ENCODE results near the gene POR.
"Not testable (repeated sequence)": the region's sequence is repeated elsewhere in the genome, so short reads cannot be mapped to it uniquely, and the experiment has no call there.

Gene POR

DNA sequence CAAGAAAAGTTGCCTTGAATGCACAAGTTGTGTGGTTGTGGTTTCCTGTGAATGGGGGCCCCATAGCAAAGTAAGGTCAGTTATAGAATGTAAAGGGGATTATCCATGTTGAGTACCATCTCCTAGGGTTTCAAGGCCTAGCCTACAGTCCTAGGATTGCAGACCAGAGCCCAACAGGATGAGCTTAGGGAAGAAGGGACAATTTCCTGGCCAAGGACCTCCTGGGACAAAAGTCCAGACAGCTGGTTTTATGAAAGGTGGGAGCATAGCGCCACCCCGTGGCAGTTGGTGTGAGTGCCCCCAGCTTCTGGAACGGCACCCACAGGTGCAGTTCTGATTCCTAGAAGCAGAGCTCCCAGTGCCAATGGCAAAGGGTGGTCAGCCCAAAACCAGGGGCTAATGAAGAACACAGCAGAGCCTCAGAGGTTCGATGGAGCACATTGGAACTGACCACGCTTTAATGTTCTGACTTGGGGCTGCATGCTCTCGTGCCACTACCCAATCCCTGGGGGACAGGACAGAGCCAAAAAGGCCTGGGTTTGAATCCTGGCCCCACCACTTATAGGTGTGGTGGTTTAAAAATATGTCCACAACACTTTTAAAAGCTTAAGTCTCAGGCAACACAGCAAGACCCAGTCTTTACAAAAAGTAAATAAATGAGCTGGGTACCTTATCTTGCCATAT is 105.2 kb downstream of the POR start:
- Histone ChIP-seq H3K27me3 (ENCODE audit: control insufficient read depth, insufficient read depth, low read length) (no peaks in the 10 kb centered on the region), H3K9ac (ENCODE audit: low read length) (no peak overlapping the region), H3K9me3 (ENCODE audit: control insufficient read depth, insufficient read depth, low read depth, low read length) (no peaks in the 10 kb centered on the region), H3K4me3 (ENCODE audit: low read depth, low read length) (no peak overlapping the region), H3K4me1 (ENCODE audit: control insufficient read depth, insufficient read depth, low read length) (no peaks in the 10 kb centered on the region), H3K36me3 (ENCODE audit: control insufficient read depth, insufficient read depth, low read length) (peaks cover 30% of the 10 kb centered on the region), H3K27ac (ENCODE audit: low read depth, low read length) (no peak overlapping the region)

DNA sequence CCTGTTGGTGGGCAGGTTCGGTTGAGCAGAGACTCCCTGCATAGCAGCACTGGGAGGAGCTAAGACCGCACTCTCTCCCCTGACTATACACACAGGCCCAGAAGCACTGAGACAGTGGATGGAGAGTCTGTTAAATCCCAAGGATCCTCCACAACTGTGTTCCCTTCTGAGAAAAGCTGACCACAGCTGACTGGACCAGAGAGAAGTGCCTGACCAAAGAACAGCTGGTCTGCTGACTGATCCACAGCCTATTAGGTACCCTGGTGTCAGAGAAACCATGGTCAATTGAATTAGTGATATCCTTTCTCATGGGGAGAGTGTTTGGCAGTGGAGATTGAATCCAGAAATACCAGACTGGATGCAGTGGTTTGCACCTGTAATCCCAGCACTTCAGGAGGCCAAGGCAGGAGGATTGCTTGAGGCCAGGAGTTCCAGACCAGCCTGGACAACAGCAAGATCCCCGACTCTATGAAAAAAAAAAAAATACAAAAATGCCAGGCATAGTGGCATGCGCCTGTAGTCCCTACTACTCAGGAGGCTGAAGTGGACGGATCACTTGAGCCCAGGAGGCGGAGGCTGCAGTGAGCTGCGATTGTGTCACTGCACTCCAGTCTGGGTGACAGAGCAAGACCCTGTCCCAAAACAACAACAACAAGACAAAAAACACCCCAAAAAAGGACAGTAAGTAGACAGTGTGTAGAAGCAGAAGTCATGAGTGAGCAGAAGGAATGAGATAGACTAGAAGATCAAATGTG is 107.2 kb downstream of the POR start:
- no peaks in the 10 kb centered on the region for H3K9me3 ChIP-seq (ENCODE audit: control insufficient read depth, insufficient read depth, low read depth, low read length)
- H3K4me1 ChIP-seq (ENCODE audit: control insufficient read depth, insufficient read depth, low read length), result no peaks in the 10 kb centered on the region
- no peak overlapping the region for H3K9ac ChIP-seq (ENCODE audit: low read length)
- no peaks in the 10 kb centered on the region for H3K27me3 ChIP-seq (ENCODE audit: control insufficient read depth, insufficient read depth, low read length)
- H3K36me3 ChIP-seq (ENCODE audit: control insufficient read depth, insufficient read depth, low read length), result peaks cover 21% of the 10 kb centered on the region
- H3K4me3 ChIP-seq (ENCODE audit: low read depth, low read length), result no peak overlapping the region
- H3K27ac ChIP-seq (ENCODE audit: low read depth, low read length), result no peak overlapping the region

- no peak overlapping the region for H3K9ac ChIP-seq (ENCODE audit: low read length)
- peaks cover 21% of the 10 kb centered on the region for H3K36me3 ChIP-seq (ENCODE audit: control insufficient read depth, insufficient read depth, low read length)
- no peaks in the 10 kb centered on the region for H3K27me3 ChIP-seq (ENCODE audit: control insufficient read depth, insufficient read depth, low read length)
- no peaks in the 10 kb centered on the region for H3K9me3 ChIP-seq (ENCODE audit: control insufficient read depth, insufficient read depth, low read depth, low read length)
- H3K4me1 ChIP-seq (ENCODE audit: control insufficient read depth, insufficient read depth, low read length), result no peaks in the 10 kb centered on the region
- no peak overlapping the region for H3K4me3 ChIP-seq (ENCODE audit: low read depth, low read length)
- H3K27ac ChIP-seq (ENCODE audit: low read depth, low read length), result no peak overlapping the region
These were observed 108.0 kb downstream of the POR start for GRCh38 chr7:76023002-76023401.

DNA sequence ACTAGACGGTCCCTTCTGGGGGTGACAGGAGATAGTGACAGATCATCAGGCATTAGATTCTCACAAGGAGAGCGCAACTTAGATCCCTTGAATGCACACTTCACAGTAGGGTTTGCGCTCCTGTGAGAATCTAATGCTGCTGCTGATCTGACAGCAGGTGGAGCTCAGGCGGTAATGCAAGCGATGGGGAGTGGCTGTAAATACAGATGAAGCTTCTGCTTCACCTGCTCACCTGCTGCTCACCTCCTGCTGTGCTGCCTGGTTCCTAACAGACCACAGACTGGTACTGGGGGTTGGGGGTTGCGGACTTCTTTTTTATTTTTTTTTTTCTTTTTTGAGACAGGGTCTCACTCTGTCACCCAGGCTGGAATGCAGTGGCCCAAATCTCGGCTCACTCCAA is 114.7 kb downstream of the POR start:
- H3K9me3 ChIP-seq (ENCODE audit: control insufficient read depth, insufficient read depth, low read depth, low read length); H3K27me3 ChIP-seq (ENCODE audit: control insufficient read depth, insufficient read depth, low read length); H3K4me1 ChIP-seq (ENCODE audit: control insufficient read depth, insufficient read depth, low read length); H3K4me3 ChIP-seq (ENCODE audit: low read depth, low read length); H3K27ac ChIP-seq (ENCODE audit: low read depth, low read length); H3K9ac ChIP-seq (ENCODE audit: low read length); H3K36me3 ChIP-seq (ENCODE audit: control insufficient read depth, insufficient read depth, low read length): not testable (repeated sequence)

DNA sequence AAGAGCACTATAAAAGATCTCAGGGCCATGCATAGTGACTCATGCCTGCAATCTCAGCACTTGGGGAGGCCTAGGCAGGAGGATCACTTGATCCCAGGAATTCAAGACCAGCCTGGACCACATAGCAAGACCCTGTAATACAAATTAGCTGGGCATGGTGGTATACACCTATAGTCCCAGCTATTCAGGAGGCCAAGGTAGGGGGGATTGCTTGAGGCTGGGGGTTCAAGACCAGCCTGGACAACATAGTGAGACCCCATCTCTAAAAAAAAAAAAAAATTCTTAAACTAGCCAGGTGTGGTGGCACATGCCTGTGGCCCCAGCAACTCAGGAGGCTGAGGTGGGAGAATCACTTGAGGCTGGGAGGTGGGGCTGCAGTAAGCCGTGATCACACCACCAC is 117.0 kb downstream of the POR start:
- no peaks in the 10 kb centered on the region for H3K4me1 ChIP-seq (ENCODE audit: control insufficient read depth, insufficient read depth, low read length)
- no peak overlapping the region for H3K9ac ChIP-seq (ENCODE audit: low read length)
- H3K4me3 ChIP-seq (ENCODE audit: low read depth, low read length), result no peak overlapping the region
- no peaks in the 10 kb centered on the region for H3K27me3 ChIP-seq (ENCODE audit: control insufficient read depth, insufficient read depth, low read length)
- no peaks in the 10 kb centered on the region for H3K9me3 ChIP-seq (ENCODE audit: control insufficient read depth, insufficient read depth, low read depth, low read length)
- H3K27ac ChIP-seq (ENCODE audit: low read depth, low read length), result no peak overlapping the region
- H3K36me3 ChIP-seq (ENCODE audit: control insufficient read depth, insufficient read depth, low read length), result peaks cover 6% of the 10 kb centered on the region

All from HUES6 (cell line).